HG02763 (cell line): ENCODE results near the gene PAQR7.
"Not testable (repeated sequence)": the region's sequence is repeated elsewhere in the genome, so short reads cannot be mapped to it uniquely, and the experiment has no call there.

Experiments used
- ATAC-seq: cut with Tn5 transposase; IDR thresholded peaks from one replicate; pipeline ENCODE4 v1.9.1; 2021; ENCODE audit warnings: mild to moderate bottlenecking, moderate library complexity; ENCODE audit not compliant: unreplicated experiment

PAQR7 gene

DNA sequence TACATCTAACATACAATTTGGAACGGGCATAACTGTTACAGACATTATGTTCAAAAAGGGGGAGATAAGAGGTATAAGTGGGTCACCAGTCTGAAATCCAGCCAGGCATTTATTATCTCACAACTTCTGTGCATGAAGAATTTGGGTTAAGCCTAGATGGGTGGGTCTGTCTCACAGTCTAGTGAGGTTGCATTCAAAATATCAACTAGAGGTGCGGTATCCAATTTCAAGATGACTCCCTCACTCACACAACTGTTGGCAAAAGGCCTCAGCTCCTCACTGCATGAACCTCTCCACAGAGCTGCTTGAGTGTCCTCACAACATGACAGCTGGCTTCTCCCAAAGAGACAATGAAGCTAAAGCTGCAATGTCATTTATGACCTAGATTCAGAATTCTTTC, 21.0 kb downstream of the PAQR7 start:
- no peak for ATAC-seq

DNA sequence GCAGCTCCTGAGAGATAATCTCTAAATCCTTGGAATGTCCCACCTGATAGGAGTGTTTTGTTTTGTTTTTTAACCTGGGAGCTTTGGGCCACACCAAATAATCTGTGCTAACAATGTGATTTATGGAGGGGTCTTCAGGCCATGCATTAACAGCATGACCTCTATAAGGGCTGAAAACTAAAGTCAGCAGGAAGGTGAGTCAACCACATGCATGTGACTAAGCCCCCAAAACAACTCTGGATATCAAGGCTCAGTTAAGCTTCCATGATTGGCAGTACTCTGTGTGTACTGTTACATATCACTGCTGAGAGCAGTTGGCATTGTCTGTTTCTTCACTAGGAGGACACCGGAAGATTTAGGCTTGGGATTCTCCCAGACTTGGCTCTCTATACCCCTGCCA, 27.0 kb downstream of the PAQR7 start:
- no peak for ATAC-seq

- ATAC-seq, result no peak
Measured at GRCh38 chr1:25847929-25848328, 27.6 kb downstream of the PAQR7 start.

DNA sequence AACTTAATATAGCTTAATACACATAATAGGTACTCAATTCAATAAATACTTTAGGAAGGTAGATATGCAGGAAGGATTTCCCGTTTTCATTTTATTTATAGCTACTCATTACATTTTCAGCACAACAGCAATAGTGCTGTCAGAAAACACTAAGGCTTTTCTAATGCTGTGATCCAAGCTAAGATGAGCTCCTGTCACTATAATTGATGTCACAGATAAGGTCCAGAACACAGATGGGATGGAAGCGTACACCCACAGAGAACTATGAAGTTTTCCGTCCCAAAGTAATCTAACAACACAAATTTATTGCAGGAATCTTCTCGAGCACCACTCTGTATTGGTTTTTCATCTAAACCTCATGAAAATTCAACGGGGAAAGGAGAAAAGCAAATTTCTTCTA, 29.8 kb downstream of the PAQR7 start:
- no peak for ATAC-seq

DNA sequence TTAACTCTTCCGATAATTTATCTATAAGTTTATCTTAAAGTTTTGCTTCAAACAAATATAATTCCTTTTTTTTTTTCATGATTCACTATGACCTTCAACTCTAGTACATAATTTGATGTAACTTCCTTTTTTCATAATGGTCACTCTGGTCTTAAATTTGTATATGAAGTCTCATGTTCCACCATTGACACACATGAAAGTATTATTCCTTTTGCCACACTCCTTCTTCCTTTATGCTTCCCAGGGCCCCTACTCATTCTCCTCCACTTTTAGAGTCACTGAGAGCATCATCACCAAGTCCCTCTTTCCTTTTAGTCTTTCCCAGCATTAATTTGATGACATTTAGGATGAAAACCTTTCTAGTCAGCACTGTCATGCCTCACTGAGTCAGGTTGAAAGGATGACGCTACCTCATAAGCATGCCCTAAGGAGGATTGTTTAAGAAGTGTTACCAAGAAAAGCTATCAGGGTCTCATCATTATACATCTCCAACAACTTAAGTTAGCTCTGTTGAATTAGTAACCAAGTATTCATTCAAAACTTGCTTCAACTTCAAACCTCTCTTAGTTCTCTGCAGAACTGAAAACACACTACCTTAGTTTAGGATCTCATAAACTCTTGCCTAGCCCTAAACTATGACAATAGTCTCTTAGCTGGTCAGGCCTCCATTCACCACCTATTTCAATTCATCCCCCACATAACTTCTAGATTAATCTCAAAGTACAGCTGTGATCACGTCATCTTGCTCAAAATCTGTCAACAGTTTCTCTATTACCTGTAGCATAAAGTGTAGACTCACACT, 30.8 kb downstream of the PAQR7 start:
- ATAC-seq, result no peak

GRCh38 chr1:25843483-25843882, 32.0 kb downstream of the PAQR7 start:
- no peak for ATAC-seq

GRCh38 chr1:25839808-25840207, 35.7 kb downstream of the PAQR7 start:
- not testable (repeated sequence) for ATAC-seq

DNA sequence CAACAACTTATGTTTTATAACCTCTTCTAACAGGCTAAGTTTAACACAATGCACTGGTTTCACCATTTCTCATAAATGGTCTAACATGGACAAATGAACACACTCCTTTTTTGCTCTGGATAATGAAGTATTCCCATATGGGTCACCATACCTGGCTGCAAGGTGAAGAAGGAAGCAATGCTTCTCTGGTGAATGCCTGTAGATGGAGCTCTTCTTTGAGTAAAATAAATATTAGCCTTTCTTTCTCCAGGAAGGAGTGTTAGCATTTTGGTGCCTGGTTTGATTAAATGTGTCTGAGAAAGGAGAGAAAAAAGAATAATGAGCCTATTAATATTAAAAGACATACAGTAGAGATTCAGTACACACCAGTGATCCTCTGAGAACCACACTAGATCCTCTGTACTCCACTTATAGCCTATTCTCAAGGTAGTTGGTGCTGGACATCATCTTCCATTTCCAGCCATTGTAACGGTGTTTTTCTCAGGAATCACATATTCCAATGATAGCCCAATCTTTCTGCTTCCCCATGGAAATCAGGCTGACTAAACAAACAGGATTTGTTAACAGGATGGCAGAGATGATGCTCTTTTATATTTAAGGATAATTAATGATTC, 38.1 kb downstream of the PAQR7 start:
- ATAC-seq, result no peak

DNA sequence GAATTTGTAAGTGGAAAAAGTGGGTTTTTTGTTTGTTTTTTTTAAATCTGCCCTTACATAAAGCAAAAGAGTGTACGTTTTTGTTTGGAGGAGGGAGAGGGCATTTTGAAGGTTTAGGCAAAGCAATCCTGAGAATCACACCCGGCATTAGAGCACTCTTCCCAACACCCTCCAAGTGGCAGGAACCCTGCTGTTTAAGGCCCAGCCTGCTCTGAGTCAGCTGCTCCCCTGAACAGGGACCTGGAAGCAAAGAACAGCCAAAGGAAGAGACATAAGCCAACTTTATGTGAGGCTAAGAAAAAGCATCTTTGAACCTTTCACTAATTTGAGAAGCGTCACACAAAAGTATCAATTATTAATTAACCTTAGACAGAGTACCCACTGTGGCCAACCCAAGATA, 38.8 kb downstream of the PAQR7 start:
- no peak for ATAC-seq

DNA sequence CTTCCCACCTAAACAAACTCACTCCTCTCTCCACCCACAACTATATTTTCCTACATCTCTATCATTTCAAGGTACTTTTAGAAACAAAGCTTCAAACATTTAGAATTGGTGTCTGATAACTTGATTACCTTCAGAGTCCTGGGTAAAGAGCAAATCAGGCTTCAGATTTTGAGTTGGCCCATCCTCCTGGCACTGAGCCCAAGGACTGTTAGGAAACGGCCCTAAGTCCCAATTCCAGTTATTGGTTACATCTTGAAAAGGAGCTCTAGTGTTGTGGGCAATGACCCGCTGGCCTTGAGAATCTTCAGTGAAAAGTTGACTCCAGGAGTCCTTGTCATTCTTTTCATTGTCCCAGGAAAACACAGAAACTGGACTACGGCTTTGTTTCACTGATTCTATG, 40.6 kb downstream of the PAQR7 start:
- no peak for ATAC-seq

DNA sequence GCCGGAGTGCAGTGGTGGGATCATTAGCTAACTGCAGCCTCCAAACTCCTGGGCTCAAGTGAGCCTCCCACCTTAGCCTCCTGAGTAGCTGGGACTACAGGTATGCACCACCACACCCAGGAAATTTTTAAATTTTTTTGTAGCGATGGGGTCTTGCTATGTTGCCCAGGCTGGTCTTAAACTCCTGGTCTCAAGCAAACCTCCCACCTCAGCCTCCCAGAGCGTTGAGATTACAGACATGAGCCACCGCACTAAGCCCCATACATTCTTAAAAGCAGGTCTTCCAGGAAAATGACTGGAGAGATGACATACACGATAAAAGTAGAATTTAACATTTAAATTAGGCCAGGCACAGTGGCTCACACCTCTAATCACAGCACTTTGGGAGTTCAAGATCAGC, 42.4 kb downstream of the PAQR7 start:
- ATAC-seq, result no peak

GRCh38 chr1:25832336-25833037, 43.0 kb downstream of the PAQR7 start:
- ATAC-seq, result no peak

DNA sequence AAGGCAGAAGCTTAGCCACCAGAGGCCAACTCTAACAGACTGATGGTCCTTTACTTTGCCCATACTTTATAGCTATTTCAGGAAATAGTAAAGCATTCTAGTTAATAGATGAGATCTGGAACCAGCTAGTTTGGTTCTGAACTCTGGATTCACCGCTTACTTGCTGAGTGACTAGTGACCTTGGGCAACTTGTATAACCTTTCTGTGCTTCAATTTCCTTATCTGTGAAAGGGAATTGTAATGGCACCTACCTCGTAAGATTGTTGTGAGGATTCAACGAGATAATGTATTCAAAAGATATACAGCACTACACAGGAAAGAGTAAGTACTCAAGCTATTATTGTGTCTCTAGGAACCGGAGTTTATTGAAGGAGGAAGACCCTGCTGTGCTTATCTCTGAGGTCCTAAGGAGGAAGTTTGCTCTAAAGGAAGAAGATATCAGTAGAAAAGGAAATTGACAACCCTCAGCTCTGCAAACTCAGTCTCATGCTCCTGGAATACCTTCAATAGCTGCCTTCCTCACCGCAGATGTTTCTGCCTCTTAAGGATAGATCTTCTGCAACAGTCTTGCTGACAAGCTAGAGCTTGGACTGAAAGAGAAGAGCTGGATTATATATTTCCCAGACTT, 43.8 kb downstream of the PAQR7 start:
- no peak for ATAC-seq

GRCh38 chr1:25829046-25829445, 46.5 kb downstream of the PAQR7 start:
- ATAC-seq, result no peak

GRCh38 chr1:25828491-25828890, 47.0 kb downstream of the PAQR7 start:
- no peak for ATAC-seq

DNA sequence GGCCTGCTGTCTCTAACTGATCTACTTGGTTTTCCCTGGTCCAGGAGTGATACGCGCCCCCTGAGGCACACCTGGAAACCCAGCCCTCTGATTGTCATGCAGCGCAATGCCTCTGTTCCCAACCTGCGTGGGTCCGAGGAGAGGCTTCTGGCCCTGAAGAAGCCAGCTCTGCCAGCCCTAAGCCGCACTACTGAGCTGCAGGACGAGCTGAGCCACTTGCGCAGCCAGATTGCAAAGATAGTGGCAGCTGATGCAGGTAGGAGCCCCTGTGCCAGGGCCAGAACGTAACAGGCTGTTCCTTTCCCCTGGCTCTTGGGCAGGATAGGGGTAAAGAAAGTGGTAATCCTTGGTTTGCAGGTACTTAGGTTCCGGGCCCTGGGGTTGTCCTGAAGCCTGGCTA, 48.9 kb downstream of the PAQR7 start:
- no peak for ATAC-seq

GRCh38 chr1:25825605-25826004, 49.9 kb downstream of the PAQR7 start:
- ATAC-seq, result no peak

GRCh38 chr1:25821630-25822091, 53.8 kb downstream of the PAQR7 start:
- ATAC-seq, result no peak

- ATAC-seq, result no peak
Measured at GRCh38 chr1:25821112-25821476, 54.4 kb downstream of the PAQR7 start.

DNA sequence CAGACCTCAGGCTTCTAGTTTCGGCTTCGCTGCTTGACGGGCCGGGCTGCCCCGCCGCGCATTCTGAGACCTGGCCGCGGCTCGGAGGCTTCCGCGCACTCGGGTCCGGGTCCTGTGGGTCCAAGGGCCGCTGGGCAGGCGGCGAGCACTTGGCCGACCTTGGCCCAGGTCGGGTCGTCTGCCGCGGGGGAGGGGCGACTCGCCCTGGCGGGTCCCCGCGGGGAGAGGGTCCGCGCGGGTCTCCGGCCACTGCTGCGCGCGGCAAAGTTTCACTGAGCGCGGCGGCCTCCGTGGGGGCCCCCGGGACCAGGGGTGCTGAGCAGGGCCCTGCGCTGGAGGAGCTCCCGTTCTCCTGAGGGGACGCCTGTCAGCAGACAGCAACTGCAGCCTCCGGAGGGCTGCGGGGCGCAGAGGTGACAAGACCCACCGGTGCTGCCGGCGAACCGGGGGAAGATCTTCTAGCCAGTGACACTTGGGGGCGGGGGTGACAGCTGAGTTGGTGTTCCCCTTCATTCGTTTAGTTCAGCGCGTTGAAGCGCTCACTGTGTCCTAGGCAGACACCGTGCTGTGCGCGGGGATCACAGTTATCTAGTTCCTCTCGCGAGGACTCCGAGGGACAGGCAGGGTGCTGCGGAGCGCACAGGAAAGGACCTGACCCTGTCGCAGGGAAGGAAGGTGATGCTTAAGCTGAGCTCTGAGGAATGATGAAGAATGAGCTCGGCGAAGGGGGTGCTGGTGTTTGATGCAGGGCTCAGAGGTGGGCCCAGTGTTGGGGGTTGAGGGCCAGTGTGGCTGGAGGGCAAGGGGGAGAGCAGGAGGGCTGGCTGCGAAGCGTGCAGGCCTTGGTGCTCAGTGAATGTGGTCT, 55.0 kb downstream of the PAQR7 start:
- peak; percentile 30 for ATAC-seq
